HS-5 (cell line): ENCODE measurements around the gene EIF4A3.
"Not testable (repeated sequence)": the region's sequence is repeated elsewhere in the genome, so short reads cannot be mapped to it uniquely, and the experiment has no call there.

Source experiments
- DNase-seq: peaks from one replicate; pipeline ENCODE4 v3.0.0-alpha.2; 2012; ENCODE audit warnings: low read depth

EIF4A3 gene

GRCh38 chr17:80099291-80100034 is 47.5 kb downstream of the EIF4A3 start:
- DNase-seq, result no peak

- DNase-seq, result no peak
Observed at GRCh38 chr17:80097844-80098691, 48.9 kb downstream of the EIF4A3 start.

GRCh38 chr17:80097127-80097621 is 49.8 kb downstream of the EIF4A3 start:
- no peak for DNase-seq

GRCh38 chr17:80096561-80097021 is 50.3 kb downstream of the EIF4A3 start:
- no peak for DNase-seq

DNA sequence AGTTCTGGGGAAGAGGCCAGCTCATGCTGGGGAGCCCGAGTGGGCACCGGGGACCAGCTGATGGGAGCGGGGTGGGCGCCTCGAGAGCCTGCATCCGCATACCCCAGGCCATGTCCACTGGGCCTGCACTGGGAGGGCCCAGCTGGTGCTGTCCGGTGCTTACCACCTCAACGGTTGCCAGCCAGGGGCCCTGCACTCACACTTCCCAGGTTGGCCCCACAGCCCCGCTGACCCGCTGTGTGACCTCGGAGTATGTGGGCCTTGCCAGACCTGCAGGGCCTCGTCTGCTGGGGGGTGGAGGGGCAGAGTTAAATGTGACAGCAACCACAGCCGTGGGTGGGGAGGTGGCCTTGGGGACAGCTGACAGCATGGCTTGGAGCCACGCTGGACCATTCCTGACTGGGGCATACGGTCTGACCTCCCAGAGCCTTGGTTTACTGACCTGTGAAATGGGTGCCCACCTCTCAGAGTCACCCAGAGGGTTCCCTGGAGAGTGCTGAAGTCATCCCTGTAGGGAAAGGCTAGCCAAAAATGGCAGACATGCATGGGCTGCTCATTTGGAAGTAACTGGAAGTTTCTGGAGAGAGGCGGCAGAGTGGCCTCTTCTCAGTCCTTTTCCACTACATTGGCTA is 51.0 kb downstream of the EIF4A3 start:
- DNase-seq, result no peak

GRCh38 chr17:80095038-80095843 is 51.7 kb downstream of the EIF4A3 start:
- DNase-seq, result no peak

DNA sequence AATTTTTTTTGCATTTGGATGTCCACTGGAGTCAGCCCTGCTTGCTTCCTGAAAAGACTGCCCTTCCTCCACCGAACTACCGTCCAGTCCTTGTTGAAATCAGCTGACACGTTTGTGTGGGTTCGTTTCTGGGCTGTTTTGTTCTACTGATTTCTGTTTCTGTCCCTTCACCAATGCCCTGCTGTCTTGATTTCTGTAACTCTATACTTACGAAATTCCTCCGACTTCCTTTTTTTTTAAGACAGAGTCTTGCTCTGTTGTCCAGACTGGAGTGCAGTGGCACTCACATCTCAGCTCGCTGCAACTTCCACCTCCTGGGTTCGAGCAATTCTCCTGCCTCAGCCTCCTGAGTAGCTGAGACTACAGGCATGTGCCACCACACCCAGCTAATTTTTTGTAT is 54.0 kb downstream of the EIF4A3 start:
- DNase-seq, result no peak

DNA sequence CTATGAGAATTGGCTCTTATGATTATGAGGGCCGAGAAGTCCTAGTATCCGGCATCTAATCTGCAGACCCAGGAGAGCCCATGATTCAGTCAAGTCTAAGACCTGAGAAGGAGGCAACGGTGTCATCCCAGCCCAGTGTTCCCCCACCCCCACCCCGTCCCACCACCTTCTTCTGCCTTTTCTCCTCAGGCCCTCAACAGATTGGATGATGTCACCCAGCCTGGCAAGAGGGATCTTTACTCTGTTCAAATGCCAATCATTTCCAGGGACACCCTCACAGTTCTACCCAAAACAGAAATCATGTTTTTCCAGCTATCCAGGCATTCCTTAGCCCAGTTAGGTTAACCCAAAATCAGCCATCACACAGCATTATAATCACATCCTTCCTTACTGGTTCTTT is 55.6 kb downstream of the EIF4A3 start:
- DNase-seq, result no peak

- DNase-seq, result not testable (repeated sequence)
Observed at GRCh38 chr17:80090164-80090563, 56.8 kb downstream of the EIF4A3 start.

- no peak for DNase-seq
Observed at GRCh38 chr17:80089762-80090161, 57.2 kb downstream of the EIF4A3 start.

DNA sequence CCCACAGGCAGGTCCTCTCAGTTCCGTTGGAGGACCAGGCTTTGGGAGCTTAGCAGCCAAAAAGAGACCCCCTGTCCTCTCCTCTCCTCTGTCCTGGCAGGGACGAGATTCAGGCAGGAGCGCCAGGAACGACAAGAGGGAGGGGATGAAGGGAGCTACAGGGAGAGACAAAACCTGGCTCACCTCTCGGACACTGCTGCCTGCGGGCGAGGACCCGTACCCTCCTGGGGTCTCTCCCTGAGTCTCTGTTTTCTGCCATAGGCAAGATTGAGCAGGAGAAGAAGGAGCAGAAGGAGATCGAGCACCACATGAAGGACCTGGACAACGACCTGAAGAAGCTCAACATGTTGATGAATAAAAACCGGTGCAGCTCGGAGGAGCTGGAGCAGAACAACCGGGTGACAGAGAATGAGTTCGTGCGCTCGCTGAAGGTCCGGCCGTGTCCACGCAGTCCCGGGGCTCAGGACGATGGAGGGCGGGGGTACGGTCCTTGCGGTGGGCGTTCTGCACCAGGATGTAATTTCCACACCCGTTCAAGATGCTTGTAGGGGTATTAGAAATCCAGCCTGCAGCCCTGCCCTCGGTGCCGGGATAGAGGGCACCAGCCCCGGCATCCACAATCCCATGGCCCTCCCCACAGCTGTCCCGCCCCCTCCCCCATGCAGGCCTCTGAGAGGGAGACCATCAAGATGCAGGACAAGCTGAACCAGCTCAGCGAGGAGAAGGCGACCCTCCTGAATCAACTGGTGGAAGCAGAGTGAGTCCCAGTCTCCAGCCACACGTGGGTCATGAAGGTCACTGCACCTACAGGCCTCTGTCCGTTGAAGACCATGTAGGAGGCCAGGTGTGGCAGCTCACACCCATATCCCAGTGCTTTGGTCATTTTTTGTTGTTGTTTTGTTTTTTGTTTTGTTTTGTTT is 59.3 kb downstream of the EIF4A3 start:
- no peak for DNase-seq

DNA sequence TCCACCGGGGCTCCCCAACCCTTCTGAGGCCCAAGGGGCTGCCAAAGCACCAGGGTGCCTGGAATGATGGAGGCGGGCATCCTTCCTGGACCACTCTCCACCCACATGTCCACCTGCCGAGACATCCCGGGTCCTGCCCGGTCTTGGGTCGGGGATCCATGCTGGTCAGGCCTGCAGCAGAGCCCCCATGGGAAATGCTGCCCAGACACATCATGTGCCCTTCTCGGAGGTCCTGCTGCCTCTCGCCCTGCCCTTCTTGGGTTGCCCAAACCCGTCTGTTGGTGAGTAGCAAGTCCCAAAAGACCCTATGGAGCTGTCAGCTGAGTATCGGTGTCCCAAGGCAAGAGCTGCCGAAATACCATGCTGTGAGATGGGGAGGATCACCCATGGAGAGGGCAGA is 60.3 kb downstream of the EIF4A3 start:
- DNase-seq, result no peak

DNA sequence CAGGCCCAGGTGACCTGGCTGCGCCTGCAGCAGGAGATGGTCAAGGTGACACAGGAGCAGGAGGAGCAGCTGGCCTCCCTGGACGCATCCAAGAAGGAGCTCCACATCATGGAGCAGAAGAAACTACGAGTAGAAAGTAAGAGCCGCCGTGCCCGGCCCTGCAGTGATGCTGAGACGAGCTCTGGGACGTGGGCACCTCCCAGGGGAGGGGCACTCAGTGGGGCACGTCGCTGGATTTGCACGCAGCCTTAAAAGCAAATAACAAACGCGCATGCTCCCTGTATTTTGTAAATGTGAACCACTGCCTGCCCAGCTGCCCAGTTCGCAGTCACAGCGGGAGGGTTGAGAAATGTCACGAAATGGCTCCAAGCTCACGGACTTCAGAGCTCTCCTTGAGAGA is 60.8 kb downstream of the EIF4A3 start:
- no peak for DNase-seq

DNA sequence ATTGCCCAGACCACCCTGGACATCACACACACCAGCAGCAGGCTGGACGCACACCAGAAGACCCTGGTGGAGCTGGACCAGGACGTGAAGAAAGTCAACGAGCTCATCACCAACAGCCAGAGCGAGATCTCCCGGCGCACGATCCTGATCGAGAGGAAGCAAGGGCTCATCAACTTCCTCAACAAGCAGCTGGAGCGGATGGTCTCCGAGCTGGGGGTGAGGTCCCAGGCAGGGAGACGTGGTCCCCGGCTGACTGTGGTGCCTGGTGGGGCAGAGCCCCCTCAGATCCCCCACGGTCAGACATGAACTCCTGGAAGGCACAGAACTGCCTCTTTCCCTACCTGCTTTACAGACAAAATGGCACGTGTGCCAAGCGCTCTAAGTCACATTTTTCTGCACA is 62.2 kb downstream of the EIF4A3 start:
- DNase-seq, result no peak
